HG03175 (cell line): ENCODE measurements around the gene DENND1B.
A peak's percentile ranks its signal among the peaks of the same experiment; 100 is the strongest.
"Not testable (repeated sequence)": the region's sequence is repeated elsewhere in the genome, so short reads cannot be mapped to it uniquely, and the experiment has no call there.

Experiments
- ATAC-seq: cut with Tn5 transposase; IDR thresholded peaks from one replicate; pipeline ENCODE4 v1.9.1; 2021; ENCODE audit warnings: mild to moderate bottlenecking, moderate library complexity; ENCODE audit not compliant: unreplicated experiment

DENND1B gene

DNA sequence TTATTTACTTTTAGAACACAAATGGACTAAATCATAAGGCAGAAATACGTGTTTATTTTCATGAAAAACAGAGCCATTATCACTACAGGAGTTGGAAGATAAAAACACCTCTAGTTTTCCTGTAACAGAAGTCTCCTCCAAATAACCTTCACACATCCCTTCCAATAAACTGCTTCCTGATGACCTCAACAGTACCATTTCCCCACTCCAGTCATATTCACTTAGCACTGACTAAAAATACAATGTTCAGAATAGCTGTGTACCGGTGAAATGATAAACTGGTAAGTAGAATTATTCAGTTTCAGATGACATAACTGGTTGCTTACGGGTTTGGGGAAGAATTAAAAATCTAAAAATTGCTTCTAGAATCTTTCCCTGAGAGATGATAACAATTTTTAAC, 137.9 kb downstream of the DENND1B start:
- no peak for ATAC-seq

DNA sequence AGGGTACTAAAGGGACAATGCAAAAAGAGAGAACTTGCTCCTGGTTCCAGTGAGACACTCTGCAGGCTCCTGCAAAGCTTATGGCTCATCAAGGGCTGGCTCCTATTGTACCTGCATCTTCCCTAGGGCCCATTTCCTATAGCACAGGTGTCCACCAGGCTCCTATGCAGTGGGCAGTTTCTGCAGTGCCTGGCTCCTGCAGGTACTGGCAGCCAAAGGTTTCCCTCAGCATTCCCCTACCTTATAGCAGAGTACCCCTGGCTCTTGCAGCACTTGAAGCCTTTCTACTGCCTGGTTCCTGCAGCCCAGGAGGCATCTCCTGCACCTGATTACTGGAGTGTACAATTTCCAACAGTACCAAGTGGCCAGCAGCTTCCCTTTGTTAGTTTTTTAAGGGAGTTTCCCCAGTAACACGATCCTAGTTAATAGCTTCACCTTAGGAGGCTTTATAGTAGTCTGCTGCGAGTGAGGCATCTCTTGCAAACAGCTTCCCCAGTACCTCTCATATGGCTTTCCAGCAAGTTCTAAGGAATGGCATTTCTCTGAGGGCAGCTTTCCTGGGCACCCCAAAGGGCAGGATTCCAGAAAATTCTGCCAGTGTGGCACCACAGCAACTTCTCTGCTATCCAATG, 141.7 kb downstream of the DENND1B start:
- ATAC-seq = no peak

DNA sequence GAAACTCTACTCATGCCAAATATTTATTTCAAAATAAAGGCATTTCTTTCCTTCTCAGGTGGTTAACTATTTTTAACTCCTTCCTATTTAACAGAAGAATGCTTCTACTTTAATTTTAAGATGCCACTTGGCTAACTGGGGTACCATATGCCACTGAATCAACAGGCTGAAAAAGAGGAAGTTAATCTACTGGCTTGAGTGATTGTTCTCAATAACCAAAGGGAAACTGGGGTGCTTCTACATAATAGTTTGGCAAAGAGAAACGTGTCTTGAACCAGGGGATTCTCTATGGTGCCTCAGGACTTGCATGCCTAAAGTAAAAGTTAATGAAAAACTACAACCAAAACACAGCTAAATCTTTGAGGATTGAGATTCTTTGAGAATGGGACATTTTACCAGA, 142.6 kb downstream of the DENND1B start:
- ATAC-seq = no peak

DNA sequence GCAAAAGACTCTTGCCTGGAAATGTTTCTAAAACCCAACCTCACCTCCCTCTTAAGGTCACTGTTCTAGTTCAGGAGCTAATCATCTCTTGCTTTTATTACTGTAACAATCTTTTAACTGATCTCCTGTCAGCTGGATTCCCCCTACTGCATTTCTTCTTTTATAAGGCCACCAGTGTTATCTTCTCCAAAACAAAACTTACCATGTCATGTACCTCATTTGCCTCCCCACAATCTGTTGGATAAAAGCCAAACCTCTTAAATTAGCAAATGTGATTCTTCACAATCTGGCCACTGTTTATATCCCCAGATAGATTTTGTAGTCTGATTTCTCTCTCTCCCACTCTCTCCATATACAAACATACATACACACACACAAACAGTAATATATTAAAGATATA, 143.3 kb downstream of the DENND1B start:
- no peak for ATAC-seq

DNA sequence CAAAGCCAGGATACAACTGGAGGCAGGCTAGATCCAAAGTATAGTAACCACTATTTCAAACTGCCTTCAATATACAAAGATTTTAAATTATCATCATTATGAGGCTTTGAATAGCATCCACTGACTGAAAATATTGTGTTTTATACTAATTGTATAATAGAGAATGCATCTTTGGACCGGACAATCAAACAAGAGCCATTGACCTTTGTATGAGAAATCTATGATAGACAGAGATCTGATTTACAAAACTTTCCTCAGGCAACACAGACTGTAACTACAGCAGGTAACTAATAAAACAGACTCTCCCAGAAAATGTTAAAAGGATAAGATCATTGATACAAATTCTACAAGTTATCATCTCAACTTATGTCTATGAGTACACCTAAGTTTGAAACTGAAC, 152.9 kb downstream of the DENND1B start:
- no peak for ATAC-seq

DNA sequence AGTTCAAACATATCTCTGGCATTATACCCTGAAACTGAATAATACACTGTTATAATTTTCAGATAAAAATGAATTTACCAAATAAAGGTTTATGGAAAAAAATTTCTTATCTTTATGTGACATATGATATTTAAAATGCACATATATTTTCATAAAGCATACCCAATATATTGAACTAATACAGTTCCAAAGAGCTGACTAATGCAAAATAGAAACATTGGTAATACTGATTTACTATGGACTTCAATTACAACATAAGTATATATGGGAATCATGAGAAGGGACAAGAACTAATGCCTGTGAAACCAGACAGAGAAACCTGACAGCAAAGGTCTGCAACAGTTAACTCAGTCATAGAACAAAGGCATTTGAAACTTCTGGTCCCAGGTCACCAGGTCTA, 153.5 kb downstream of the DENND1B start:
- ATAC-seq = no peak

DNA sequence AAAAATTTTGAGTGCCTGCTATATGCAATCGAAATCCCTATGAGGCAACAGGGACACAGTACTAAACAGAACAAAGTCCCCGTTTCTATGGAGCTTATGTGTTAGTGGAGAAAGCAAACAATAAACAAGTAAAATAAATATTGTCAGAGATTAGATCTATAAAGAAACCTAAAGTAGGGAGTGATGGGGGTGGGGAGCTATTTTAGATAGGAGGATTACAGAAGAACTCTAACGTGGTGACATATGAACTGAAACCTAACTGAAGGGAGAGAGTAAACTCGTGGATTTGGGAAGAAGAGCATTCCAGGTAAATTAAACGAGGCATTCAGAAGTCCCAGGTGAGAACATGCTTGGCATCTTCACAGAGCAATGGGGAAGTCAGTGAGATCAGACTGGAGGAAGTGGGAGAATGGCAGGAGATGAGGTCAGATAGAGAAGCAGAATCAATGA, 154.5 kb downstream of the DENND1B start:
- ATAC-seq = no peak

DNA sequence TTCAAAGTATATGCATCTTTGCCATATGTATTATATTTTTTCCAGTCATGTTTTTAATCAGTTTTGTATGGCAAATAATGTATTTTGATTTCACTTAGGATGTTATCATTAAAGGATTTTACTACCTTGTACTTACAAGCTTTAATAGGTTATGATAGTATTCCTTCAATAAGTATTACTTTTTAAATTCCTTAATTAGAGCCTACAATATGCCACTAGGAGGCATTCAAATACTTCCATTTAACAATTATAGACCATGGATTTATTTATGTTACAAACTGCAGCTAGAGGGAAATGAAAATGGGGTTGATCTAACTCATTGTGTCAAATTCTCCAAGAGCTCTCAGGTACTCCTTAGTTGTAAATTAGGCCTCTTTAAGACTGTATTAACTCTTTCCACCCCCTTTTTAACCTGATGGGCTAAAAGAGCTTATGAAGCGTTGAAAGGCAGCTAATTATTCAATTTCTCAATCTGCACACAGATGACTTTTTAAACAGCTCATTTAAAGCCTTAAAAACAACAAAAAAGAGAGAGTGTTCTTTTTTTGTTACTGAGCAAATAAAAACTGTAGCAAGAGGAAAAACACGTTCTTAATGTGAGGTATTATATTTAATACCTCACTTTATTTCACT, 156.2 kb downstream of the DENND1B start:
- ATAC-seq = no peak

DNA sequence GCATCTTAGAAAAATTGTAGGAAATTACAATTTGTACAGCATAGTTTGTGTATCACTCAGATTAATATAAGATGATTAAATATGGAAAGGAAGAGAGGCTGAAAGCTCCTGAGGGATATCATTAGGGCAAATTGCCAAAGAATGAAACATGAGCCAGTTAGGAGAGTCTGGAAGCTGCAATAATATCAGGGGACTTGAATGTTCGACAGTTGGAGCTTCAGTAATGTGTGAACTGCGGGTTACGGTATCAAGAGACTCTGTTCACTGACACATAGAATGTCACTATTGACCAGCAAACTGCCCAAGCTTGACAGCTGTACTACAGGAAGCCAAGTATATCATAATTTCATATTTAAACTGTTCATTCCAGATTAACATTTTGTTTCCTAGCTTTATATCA, 157.2 kb downstream of the DENND1B start:
- no peak for ATAC-seq

DNA sequence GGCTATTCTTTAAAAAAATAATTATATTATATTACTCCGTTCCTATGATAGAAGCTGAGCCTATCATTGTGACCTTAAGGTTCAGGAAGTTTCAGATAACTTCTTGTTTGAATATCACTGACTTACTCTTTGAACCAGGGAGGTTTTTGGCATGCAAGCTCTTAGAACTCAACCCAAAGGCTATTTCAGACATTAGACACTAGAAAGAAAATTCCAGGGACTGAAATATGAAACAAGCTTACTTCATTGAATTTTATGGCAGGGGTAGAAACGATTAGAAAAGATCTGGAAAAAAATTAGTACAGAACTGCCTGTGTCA, 159.6 kb downstream of the DENND1B start:
- ATAC-seq = no peak

DNA sequence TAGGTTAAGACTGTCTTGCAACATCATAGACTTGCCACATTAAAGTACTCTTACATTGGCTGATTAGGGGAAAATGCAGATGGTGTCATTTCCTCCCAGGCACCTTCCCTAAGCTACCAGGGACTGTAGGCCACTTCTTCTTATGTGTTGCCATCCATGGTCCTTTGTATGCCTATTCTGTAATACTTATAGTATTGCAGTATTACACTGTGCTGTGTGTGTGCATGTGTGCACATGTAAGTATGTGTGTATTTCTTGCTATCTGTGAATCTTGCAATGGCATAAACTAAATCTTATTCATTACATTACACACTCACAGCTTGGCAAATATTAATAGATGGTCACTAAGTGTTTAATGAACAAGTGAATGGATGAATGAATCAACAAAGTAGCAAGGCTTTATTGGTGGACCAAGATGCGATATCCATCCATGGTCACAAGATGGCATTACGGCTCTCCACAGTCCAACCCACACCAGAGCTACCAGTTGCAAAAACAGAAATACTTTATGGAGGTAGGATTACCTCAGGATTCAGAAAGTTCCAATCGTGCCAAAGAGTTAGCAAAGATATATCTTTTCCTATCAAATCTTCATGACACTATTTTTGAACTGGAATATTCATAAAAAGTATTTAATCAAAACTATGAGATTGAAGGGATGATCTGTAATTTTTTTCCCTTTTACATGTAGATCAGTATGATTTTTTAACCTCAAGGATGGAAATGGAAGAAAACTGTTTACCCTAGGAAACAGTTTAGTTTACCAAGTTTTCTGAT, 160.2 kb downstream of the DENND1B start:
- peak; percentile 72 for ATAC-seq

DNA sequence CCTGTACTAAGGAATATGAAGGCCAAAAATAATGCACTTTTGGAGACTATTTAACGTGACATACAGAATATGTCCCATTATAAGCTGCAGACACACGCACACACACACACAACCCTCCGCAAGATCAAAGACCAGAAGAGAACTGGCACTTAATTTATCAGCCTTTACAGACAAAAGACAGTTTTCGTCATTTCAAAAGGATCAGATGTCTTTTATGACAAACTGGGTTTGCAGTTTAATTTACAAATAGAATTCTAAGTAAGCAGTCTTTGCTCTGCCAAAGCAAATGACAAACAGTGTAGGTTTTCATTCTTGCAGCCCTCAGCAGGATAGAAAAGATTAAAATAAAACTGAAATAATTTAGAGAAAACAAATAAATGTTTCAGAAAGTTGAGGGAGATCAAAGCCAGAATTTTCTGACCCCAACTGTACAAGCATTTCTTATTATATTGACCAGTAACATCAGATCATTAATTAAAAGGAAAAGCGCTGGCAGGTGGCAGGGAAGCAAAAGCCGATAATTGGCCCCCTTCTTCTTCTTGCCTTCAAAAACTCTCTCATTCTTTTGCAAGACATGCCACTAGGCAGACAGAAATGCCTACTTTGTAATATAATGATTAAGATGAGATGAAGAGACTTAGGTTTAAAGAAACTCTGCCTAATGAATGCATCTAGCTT, 169.0 kb downstream of the DENND1B start:
- no peak for ATAC-seq

DNA sequence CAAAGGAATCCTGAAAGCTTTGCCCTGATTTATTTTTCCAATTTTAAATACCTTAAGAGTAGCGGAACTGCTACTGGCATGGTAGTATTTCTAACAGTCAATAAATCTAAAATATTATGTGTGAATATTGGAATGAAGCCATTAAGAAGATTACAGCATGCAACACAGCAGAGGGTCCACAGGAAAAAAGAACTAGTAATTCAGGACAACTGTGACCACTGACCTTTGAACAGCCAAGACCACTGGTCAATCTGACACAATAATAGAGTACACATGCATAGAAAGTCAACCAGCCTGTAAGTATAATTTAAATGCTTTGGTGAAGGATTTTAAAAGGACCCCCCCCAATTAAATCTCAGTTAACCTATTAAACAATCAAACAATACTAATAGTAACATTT, 171.0 kb downstream of the DENND1B start:
- no peak for ATAC-seq

DNA sequence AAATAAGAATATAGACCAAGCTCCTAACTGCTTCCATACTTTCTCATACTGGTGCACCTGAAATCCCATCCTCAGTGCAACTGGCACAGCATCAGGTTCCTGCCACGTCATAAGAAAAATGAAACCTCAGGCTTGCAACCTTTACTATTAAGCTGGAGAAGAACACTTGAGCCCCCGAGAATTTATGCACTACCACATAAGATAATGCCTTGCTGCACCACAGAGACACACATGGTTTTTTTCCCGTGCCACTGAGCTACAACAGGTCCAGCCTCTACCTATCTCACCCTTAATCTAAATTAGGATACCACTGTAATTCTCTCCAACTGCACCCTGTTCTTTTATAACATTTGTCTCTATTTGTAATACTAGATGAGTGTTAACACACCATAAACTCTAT, 174.5 kb downstream of the DENND1B start:
- no peak for ATAC-seq

DNA sequence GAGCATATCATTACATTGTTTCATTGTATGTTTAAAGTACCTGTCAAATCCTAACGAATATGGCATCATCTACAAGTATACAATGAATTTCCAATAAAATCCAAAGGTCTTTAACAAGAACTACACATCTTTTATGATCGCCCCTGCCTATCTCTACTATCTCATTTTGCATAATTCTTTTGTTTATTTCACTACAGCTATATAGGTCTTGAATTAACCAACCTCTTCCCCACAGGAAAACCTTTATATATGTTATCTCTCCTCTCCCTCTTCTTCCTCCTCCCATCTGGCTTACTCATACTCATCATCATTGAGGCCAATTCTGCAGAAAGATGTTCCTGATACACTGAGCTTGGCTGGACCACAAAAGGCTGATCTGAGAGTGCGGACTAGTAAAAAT, 175.5 kb downstream of the DENND1B start:
- ATAC-seq = no peak

DNA sequence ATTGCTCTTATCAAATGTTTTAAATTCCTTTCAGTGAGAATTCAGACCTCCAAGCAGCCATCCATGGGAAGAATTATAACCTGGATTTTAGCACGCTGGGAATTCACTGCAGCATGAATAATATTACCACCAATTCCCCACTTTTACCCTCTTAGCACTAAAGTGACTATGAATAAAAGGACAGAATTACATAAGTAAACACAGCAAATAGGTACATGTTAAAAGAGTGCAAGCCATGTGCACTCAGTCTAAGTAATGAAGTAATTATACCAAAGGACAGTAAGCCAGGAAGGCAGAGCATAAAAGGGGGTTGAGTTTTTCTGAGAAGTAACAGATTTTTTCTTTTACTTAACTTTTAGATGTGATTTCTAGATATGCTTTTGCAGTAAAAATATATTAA, 176.3 kb downstream of the DENND1B start:
- ATAC-seq = no peak

DNA sequence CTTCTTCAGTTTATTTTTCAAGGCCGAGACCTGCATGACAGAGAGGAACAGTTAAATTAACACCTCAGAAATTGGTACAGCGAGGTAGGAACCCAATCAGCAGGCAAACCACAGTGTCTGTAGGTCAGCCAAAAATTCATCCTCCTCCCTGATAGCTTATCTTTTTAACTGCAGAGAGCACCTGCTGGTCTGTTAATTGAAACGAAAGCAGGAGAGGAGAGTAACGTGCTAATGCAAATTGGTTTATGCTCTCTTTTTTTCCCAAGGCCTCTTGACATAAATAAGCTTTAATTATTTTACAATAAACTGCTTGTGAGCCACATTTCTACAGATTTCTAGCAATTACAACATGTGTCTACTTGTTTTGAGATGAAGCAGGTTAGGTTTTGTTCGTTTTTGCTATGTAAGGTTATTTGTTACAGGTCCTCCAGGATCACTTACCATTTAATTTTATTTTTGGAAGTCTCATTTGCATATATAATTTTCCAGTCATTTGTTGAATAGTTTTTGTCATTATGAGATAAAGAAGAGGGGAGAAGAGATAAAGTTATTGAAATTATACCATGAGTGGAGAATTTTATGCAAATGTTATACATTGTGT, 179.9 kb downstream of the DENND1B start:
- no peak for ATAC-seq

DNA sequence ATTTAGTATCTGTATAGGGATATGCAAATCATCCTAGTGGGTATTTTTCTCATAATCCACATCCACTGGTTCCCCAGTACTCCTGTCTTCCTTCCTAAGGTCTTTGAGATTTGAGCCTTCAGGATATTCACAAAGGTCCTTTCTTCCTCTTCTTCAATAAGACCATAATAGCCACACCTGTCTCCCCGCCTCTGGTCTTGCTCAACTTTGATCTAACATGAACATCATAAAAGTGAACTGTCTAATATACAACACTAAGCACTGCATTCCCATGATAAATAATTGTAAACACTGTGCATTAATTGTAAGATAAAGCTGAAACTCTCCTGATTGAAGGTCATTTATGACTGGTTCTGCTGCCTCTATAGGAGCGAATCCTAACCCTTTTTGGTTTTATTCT, 184.6 kb downstream of the DENND1B start:
- no peak for ATAC-seq

DNA sequence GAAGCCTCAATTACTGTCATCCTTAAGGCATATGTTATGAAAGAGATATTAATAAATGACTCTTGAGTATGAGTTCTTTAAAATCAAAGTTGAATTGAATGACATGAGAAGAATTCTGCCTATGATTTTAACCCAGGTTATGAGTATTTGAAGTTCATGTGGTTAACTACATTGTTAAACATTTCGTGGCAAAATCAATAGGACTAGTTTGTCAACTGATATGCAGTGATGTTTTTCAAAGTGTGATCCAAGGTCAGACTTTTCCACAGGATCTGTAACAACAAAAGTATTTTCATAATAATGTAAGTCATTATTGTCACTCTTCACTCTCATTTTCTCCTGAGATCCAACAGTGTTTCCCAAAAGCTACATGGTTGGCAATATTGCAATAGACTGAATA, 189.5 kb downstream of the DENND1B start:
- ATAC-seq = no peak

DNA sequence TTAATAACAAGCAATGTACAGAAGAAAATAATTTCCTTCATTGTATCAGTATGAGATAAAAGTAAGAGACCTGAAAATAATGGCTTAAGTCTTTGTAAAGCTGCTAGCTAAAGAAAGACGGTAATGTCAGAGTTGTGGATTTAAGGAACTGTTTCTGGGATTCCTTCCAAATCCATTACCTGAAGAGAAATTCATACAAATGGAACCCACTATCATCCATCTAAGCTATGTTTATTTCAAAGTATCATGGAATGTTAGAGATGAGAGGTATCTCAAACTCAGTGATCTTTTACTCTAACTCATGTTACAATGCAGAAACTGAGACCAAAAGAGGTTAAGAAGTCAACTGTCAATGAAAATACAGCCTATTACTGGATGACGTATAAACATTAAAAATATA, 197.7 kb downstream of the DENND1B start:
- ATAC-seq = no peak

DNA sequence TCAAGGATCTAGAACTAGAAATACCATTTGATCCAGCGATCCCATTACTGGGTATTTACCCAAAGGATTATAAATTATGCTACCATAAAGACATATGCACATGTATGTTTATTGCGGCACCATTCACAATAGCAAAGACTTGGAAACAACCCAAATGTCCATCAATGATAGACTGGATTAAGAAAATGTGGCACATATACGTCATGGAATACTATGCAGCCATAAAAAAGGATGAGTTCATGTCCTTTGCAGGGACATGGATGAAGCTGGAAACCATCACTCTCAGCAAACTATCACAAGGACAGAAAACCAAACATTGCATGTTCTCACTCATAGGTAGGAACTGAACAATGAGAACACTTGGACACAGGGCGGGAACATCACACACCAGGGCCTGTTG, 199.7 kb downstream of the DENND1B start:
- not testable (repeated sequence) for ATAC-seq
